Lung (tissue), 16 donors: Measurements from ENCODE around the gene TIRAP. TPM values are rescaled to one million over a fixed set of nuclear protein-coding genes. Genes with fewer than 3 reads are reported as not detected.
A peak's percentile ranks its signal among the peaks of the same experiment; 100 is the strongest.

ENCODE experiments used
- ATAC-seq: fragments of 200-7000 bp; cut with Tn5 transposase; one replicate; pipeline ENCODE4 v1.9.1; 2020; ENCODE audit warnings: moderate number of reproducible peaks; ENCODE audit not compliant: insufficient read depth, low FRiP score
- DNase-seq, 3 donors: peaks; one replicate each; pipeline ENCODE4 v3.0.0-alpha.2; 2013 to 2017
- H3K27ac ChIP-seq, 2 donors: one replicate each; pipeline ENCODE4 v1.5.1; 2013; ENCODE audit warnings: mild to moderate bottlenecking in 2 of 2, moderate library complexity in 2 of 2, control low read depth in 1 of 2, inconsistent platforms in 1 of 2, low read depth in 1 of 2, low read length in 1 of 2
- H3K27me3 ChIP-seq, 3 donors: one replicate each; pipeline ENCODE4 v1.5.1; 2013; ENCODE audit warnings: low read length in 2 of 3; ENCODE audit not compliant: control insufficient read depth in 3 of 3, insufficient read depth in 3 of 3
- H3K36me3 ChIP-seq, 4 donors: one replicate each; pipeline ENCODE4 v1.5.1; 2013; ENCODE audit warnings: low read length in 4 of 4, mild to moderate bottlenecking in 1 of 4, moderate library complexity in 1 of 4; ENCODE audit not compliant: control insufficient read depth in 4 of 4, insufficient read depth in 4 of 4
- H3K4me1 ChIP-seq, 5 donors: one replicate each; pipeline ENCODE4 v1.5.1; 2013; ENCODE audit warnings: low read length in 5 of 5, mild to moderate bottlenecking in 2 of 5, moderate library complexity in 1 of 5; ENCODE audit not compliant: control insufficient read depth in 5 of 5, insufficient read depth in 5 of 5
- H3K4me3 ChIP-seq: one replicate; pipeline ENCODE4 v1.5.1; 2013; ENCODE audit warnings: mild to moderate bottlenecking, control low read depth, moderate library complexity
- H3K9ac ChIP-seq, 2 donors: one replicate each; pipeline ENCODE4 v1.5.1; 2013; ENCODE audit warnings: low read length in 2 of 2, control low read depth in 1 of 2; ENCODE audit not compliant: insufficient read depth in 1 of 2
- H3K9me3 ChIP-seq, 4 donors: one replicate each; pipeline ENCODE4 v1.5.1; 2013; ENCODE audit warnings: low read length in 3 of 4, mild to moderate bottlenecking in 1 of 4, moderate library complexity in 1 of 4; ENCODE audit not compliant: control insufficient read depth in 4 of 4, insufficient read depth in 3 of 4
- CTCF ChIP-seq: IDR thresholded peaks from 2 replicates; pipeline ENCODE4 v1.5.1; 2012; ENCODE audit warnings: mild to moderate bottlenecking; ENCODE audit errors: control extremely low read depth, extremely low read depth
- WGBS, 2 donors: extraction: QIAGEN DNeasy Blood & Tissue Kit; methylation state at CpG; one replicate each; pipeline ENCODE4 v1.1.7; 2013; 5-methylcytosine and 5-hydroxymethylcytosine counted together
- long read RNA-seq, 5 donors: transcript quantifications; one replicate each; lab custom pipeline, GENCODE V29; 2026
- polyA plus RNA-seq, 2 donors: library from polyadenylated mRNA; stranded (reverse); fragments of 200-250 nt; gene quantifications; one replicate each; pipeline ENCODE4 v1.2.1, GENCODE V29; 2013
- total RNA-seq, 2 donors: library from RNA; depleted of rRNA in 1 of 2; stranded (reverse); fragments of >200 nt in 1 of 2; gene quantifications; one replicate each; pipeline ENCODE4 v1.2.1, GENCODE V29; 2014 to 2021
- donor health status: control.
- donor health status: control.
- donor health status: Bipolar disorder and iron deficiency.
- donor health status: healthy.
- donor health status: DM: yes; HTN: yes; CAD: no.

TIRAP gene, protein sequence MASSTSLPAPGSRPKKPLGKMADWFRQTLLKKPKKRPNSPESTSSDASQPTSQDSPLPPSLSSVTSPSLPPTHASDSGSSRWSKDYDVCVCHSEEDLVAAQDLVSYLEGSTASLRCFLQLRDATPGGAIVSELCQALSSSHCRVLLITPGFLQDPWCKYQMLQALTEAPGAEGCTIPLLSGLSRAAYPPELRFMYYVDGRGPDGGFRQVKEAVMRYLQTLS
- total RNA-seq (10 to 100 TPM; 10.9 to 12.5 TPM), polyA plus RNA-seq (1 to 10 TPM; 5.5 to 8.6 TPM)
- long read RNA-seq, donor 1, partial matches to known transcripts: 9 of 11 reads
- long read RNA-seq, donor 1, other reads (novel, unspliced or antisense): 0 of 11 reads
- long read RNA-seq, donor 2, partial matches to known transcripts: 0 of 3 reads
- long read RNA-seq, donor 2, other reads (novel, unspliced or antisense): 0 of 3 reads
- long read RNA-seq, donor 3: 0 reads
- long read RNA-seq, donor 4: 0 reads
- long read RNA-seq, donor 5, partial matches to known transcripts: 0 of 1 reads
- long read RNA-seq, donor 5, other reads (novel, unspliced or antisense): 0 of 1 reads

DNA sequence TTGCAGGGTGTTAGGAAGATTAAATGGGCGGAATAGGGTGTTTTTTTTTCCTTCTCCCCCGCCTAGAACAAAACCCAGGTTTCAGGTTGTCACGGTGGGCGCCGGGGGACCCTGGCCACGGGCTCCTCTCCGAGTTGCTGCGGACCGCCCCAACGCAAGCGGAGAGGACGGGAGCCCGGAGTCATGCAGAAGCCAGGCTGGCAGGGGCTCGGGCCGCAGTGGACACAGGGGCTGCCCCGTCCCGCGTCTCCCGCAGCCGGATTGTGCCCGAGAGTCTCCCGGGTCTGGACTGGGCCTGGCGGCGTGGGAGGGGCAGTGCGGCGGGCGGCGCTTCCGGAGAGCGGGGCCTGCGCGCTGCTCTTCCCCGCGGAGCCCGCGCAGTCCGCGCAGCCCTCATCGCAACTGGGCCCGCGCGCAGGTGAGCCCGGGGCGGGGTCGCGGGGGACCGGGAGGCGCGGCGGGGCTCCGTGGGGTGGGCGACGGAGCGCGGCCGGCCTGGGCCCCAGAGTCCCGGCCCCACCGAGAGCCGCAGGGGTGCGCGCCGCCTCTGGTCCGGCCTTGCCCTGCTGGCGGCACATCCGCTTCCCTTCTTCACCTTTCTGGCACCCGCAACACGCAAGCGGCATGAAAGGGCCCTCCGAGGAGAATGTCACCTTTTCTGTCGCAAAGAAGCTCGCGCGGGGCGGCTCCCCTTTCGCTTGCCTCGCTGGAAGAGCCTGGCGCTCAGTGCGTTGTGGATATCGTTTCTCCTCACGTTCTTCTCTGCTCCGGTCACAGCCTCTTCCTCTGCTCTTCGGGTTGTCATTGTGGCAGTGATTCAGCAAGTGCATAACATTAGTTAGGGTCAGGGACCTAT, at the start of gene TIRAP:
Gene TIRAP (plus strand): TSS at position 358 of the 856 bp plus-strand sequence. CDS start 7,802 bp downstream, outside the sequence.
- Histone ChIP-seq H3K4me3 (peak within 1 kb of the TSS; percentile 41), H3K9ac (peak within 1 kb of the TSS; percentile 67 to 86), H3K27ac (peak within 1 kb of the TSS; percentile 82 to 88), H3K9me3 (no peaks in the 10 kb centered on the region), H3K27me3 (no peaks in the 10 kb centered on the region), H3K4me1 (peaks cover 4 to 16% (median 8%) of the 10 kb centered on the region in 5 donors), H3K36me3 (no peaks in the 10 kb centered on the region)
- peak; percentile 88 for ATAC-seq
- 0% methylated on average over 69 to 82 of the region's 82 CpGs for WGBS, 2 donors
- TF ChIP-seq CTCF: no peak
- peak; percentile 74 to 78 (median 75) for DNase-seq

DNA sequence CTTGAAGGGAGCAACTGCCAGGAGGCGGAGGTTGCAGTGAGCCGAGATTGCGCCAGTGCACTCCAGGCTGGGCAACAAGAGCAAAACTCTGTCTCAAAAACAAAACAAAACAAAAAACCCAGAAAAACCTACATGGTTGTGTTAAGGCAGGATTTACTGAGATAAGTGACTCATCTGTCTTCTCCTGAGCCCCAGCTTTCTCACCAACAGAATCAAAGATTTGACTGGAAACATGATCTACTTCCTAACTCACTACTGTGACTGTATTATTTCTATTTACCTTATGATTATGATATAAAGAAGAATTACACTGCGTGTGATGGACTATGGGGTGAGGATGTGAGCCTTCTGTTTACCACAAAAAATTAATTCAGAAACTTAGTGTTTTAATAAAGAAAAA, 49.5 kb upstream of the TIRAP start:
- TF ChIP-seq CTCF: no peak
- peaks cover 0 to 12% (median 0%) of the 10 kb centered on the region in 5 donors for H3K4me1 ChIP-seq
- no peak overlapping the region for H3K9ac ChIP-seq
- 97 to 100% methylated on average over 4 of the region's 4 CpGs for WGBS, 2 donors
- no peak overlapping the region for H3K27ac ChIP-seq
- no peaks in the 10 kb centered on the region for H3K27me3 ChIP-seq
- H3K36me3 ChIP-seq: peaks cover 3 to 9% (median 3%) of the 10 kb centered on the region in 4 donors
- ATAC-seq: no peak
- H3K4me3 ChIP-seq: no peak overlapping the region
- no peaks in the 10 kb centered on the region for H3K9me3 ChIP-seq
- no peak for DNase-seq

- no peak overlapping the region for H3K9ac ChIP-seq
- no peak for ATAC-seq
- WGBS, 2 donors: 85 to 94% methylated on average over 2 of the region's 2 CpGs
- H3K27me3 ChIP-seq: no peaks in the 10 kb centered on the region
- H3K27ac ChIP-seq: no peak overlapping the region
- no peaks in the 10 kb centered on the region for H3K4me1 ChIP-seq
- no peak overlapping the region for H3K4me3 ChIP-seq
- DNase-seq: no peak
- no peak for TF ChIP-seq CTCF
- H3K36me3 ChIP-seq: peaks cover 0 to 21% (median 12%) of the 10 kb centered on the region in 4 donors
- no peaks in the 10 kb centered on the region for H3K9me3 ChIP-seq
Observed at GRCh38 chr11:126246636-126247035, 36.3 kb upstream of the TIRAP start.
